ENCODE results near the gene ELK3. TPM values are rescaled to one million over a fixed set of nuclear protein-coding genes. Genes with fewer than 3 reads are reported as not detected.

The ELK3 gene
- total and polyA plus RNA-seq, 2 of the 8 experiments (the other 6 are each of a cell fraction or from before 2014, with no cell fraction given): 3.5 to 14.3 TPM

DNA sequence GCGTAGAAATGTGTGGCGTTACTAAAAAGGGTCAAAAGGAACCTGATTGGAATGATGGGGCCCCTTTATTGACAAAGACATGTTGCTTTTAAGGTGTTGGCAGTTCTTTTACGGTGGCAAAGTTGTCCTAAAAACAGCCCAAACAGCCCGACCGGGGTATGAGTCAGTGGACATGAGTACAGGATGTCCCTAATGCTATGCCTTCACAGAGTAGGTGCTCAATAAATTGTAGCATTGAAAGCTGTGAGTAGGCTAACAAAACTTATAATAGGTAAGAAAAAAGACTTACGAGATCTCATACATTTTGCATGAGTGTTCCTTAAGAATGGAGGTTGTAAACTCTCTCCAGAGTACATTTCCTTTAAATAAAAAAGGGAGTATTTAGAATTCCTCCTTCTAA, 2.6 kb downstream of the ELK3 start (continued):
- TF ChIP-seq, protein P1, sequence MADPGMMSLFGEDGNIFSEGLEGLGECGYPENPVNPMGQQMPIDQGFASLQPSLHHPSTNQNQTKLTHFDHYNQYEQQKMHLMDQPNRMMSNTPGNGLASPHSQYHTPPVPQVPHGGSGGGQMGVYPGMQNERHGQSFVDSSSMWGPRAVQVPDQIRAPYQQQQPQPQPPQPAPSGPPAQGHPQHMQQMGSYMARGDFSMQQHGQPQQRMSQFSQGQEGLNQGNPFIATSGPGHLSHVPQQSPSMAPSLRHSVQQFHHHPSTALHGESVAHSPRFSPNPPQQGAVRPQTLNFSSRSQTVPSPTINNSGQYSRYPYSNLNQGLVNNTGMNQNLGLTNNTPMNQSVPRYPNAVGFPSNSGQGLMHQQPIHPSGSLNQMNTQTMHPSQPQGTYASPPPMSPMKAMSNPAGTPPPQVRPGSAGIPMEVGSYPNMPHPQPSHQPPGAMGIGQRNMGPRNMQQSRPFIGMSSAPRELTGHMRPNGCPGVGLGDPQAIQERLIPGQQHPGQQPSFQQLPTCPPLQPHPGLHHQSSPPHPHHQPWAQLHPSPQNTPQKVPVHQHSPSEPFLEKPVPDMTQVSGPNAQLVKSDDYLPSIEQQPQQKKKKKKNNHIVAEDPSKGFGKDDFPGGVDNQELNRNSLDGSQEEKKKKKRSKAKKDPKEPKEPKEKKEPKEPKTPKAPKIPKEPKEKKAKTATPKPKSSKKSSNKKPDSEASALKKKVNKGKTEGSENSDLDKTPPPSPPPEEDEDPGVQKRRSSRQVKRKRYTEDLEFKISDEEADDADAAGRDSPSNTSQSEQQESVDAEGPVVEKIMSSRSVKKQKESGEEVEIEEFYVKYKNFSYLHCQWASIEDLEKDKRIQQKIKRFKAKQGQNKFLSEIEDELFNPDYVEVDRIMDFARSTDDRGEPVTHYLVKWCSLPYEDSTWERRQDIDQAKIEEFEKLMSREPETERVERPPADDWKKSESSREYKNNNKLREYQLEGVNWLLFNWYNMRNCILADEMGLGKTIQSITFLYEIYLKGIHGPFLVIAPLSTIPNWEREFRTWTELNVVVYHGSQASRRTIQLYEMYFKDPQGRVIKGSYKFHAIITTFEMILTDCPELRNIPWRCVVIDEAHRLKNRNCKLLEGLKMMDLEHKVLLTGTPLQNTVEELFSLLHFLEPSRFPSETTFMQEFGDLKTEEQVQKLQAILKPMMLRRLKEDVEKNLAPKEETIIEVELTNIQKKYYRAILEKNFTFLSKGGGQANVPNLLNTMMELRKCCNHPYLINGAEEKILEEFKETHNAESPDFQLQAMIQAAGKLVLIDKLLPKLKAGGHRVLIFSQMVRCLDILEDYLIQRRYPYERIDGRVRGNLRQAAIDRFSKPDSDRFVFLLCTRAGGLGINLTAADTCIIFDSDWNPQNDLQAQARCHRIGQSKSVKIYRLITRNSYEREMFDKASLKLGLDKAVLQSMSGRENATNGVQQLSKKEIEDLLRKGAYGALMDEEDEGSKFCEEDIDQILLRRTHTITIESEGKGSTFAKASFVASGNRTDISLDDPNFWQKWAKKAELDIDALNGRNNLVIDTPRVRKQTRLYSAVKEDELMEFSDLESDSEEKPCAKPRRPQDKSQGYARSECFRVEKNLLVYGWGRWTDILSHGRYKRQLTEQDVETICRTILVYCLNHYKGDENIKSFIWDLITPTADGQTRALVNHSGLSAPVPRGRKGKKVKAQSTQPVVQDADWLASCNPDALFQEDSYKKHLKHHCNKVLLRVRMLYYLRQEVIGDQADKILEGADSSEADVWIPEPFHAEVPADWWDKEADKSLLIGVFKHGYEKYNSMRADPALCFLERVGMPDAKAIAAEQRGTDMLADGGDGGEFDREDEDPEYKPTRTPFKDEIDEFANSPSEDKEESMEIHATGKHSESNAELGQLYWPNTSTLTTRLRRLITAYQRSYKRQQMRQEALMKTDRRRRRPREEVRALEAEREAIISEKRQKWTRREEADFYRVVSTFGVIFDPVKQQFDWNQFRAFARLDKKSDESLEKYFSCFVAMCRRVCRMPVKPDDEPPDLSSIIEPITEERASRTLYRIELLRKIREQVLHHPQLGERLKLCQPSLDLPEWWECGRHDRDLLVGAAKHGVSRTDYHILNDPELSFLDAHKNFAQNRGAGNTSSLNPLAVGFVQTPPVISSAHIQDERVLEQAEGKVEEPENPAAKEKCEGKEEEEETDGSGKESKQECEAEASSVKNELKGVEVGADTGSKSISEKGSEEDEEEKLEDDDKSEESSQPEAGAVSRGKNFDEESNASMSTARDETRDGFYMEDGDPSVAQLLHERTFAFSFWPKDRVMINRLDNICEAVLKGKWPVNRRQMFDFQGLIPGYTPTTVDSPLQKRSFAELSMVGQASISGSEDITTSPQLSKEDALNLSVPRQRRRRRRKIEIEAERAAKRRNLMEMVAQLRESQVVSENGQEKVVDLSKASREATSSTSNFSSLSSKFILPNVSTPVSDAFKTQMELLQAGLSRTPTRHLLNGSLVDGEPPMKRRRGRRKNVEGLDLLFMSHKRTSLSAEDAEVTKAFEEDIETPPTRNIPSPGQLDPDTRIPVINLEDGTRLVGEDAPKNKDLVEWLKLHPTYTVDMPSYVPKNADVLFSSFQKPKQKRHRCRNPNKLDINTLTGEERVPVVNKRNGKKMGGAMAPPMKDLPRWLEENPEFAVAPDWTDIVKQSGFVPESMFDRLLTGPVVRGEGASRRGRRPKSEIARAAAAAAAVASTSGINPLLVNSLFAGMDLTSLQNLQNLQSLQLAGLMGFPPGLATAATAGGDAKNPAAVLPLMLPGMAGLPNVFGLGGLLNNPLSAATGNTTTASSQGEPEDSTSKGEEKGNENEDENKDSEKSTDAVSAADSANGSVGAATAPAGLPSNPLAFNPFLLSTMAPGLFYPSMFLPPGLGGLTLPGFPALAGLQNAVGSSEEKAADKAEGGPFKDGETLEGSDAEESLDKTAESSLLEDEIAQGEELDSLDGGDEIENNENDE (IDR thresholded peaks at IDR 0.05; ENCODE audit: insufficient replicate concordance, low read length): no peak
- no peak for TF ChIP-seq SIN3A (conservative IDR thresholded peaks at IDR 0.05 in 1 of 2, IDR thresholded peaks at IDR 0.05 in 1 of 2; ENCODE audit: low read depth in 1 of 2, low read length in 2 of 2)
- TF ChIP-seq SP2 (IDR thresholded peaks at IDR 0.05; ENCODE audit: low read length): no peak
- TF ChIP-seq SP1 (IDR thresholded peaks at IDR 0.05; ENCODE audit: low read depth, low read length): no peak
- no peak for TF ChIP-seq SIRT6 (IDR thresholded peaks at IDR 0.05; ENCODE audit: low read length)
- no peak for TF ChIP-seq EP300 (IDR thresholded peaks at IDR 0.05; ENCODE audit: borderline replicate concordance in 1 of 2, low read depth in 2 of 2, low read length in 2 of 2)
- TF ChIP-seq KDM1A (IDR thresholded peaks at IDR 0.05; ENCODE audit: borderline replicate concordance, low read length): no peak
- TF ChIP-seq BACH1 (IDR thresholded peaks at IDR 0.05; ENCODE audit: low read length): no peak
